Measurements from ENCODE around the gene WWC1. TPM values are rescaled to one million over a fixed set of nuclear protein-coding genes. Genes with fewer than 3 reads are reported as not detected.

The WWC1 gene
- total RNA-seq, 1 donor from 2014 or later = 20.8 TPM

DNA sequence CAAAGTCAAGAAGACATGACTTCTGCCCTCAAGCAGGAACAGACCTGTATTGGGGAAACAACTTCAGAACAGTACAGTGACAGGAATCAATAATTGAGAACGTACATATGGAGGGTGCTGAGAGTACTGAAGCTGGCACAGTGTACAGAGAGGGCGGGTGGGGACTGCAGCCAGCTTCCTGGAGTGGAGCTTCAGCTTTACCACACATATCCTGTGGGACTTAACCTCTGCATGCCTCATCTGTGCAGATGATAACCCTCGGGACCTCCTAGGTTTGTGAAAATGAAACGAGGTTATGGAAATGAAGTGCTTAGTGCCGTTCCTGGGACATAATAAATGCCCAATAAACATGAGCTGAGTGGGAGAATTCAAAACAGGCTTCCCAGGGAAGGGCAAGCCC, 172.8 kb downstream of the WWC1 start:
- Histone ChIP-seq H3K36me3 (ENCODE audit: control insufficient read depth, insufficient read depth, low read length) (peaks cover 31% of the 10 kb centered on the region), H3K27me3 (ENCODE audit: control insufficient read depth, insufficient read depth, low read length) (no peaks in the 10 kb centered on the region), H3K4me3 (ENCODE audit: low read depth, low read length) (no peak overlapping the region)
- TF ChIP-seq, protein P1, sequence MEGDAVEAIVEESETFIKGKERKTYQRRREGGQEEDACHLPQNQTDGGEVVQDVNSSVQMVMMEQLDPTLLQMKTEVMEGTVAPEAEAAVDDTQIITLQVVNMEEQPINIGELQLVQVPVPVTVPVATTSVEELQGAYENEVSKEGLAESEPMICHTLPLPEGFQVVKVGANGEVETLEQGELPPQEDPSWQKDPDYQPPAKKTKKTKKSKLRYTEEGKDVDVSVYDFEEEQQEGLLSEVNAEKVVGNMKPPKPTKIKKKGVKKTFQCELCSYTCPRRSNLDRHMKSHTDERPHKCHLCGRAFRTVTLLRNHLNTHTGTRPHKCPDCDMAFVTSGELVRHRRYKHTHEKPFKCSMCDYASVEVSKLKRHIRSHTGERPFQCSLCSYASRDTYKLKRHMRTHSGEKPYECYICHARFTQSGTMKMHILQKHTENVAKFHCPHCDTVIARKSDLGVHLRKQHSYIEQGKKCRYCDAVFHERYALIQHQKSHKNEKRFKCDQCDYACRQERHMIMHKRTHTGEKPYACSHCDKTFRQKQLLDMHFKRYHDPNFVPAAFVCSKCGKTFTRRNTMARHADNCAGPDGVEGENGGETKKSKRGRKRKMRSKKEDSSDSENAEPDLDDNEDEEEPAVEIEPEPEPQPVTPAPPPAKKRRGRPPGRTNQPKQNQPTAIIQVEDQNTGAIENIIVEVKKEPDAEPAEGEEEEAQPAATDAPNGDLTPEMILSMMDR (IDR thresholded peaks at IDR 0.05; ENCODE audit: insufficient read depth, low read length, severe bottlenecking) = no peak
- DNase-seq (ENCODE audit: low read depth) = no peak
- FAIRE-seq = no peak

DNA sequence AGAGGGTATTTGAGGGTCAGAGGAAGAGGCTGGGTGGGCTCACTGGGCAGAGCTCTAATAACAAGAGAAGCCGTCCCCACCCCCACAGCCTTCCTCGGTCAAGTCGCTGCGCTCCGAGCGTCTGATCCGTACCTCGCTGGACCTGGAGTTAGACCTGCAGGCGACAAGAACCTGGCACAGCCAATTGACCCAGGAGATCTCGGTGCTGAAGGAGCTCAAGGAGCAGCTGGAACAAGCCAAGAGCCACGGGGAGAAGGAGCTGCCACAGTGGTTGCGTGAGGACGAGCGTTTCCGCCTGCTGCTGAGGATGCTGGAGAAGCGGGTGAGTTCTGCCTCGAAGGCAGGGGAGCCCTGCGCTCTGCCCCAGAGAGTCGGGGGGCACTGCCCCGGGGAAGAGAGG, 173.2 kb downstream of the WWC1 start:
- no peak overlapping the region for H3K4me3 ChIP-seq (ENCODE audit: low read depth, low read length)
- H3K27me3 ChIP-seq (ENCODE audit: control insufficient read depth, insufficient read depth, low read length) = no peaks in the 10 kb centered on the region
- peaks cover 29% of the 10 kb centered on the region for H3K36me3 ChIP-seq (ENCODE audit: control insufficient read depth, insufficient read depth, low read length)
- FAIRE-seq (no peak), DNase-seq (ENCODE audit: low read depth) (no peak)
- TF ChIP-seq, protein P1 (IDR thresholded peaks at IDR 0.05; ENCODE audit: insufficient read depth, low read length, severe bottlenecking) = no peak

DNA sequence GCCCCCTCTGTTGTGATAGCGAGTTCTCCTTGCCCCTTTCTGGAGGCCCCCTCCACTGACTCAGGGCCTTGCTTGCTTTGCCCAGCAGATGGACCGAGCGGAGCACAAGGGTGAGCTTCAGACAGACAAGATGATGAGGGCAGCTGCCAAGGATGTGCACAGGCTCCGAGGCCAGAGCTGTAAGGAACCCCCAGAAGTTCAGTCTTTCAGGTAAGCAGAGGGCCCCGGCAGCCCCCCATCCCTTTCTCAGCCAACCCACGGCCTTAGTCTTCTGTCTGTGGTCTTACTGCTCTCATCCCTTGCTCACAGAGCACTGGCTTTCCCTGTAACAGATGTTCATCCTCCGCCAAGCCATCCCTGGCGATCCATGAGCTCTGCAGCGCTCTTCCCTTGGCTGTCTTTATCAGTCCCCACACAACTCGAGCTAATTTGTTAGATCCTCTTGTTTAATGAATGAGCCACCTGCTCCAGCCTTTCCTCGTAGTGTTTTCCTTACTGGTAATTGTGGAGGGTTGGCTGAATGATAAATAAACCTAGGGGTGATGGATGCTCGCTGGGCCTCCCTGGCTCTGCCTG, 176.4 kb downstream of the WWC1 start:
- Histone ChIP-seq H3K4me3 (ENCODE audit: low read depth, low read length) (no peak overlapping the region), H3K36me3 (ENCODE audit: control insufficient read depth, insufficient read depth, low read length) (peaks cover 21% of the 10 kb centered on the region), H3K27me3 (ENCODE audit: control insufficient read depth, insufficient read depth, low read length) (no peaks in the 10 kb centered on the region)
- DNase-seq (ENCODE audit: low read depth) (no peak), FAIRE-seq (peak; percentile 36)
- TF ChIP-seq, protein P1 (IDR thresholded peaks at IDR 0.05; ENCODE audit: insufficient read depth, low read length, severe bottlenecking) = no peak

DNA sequence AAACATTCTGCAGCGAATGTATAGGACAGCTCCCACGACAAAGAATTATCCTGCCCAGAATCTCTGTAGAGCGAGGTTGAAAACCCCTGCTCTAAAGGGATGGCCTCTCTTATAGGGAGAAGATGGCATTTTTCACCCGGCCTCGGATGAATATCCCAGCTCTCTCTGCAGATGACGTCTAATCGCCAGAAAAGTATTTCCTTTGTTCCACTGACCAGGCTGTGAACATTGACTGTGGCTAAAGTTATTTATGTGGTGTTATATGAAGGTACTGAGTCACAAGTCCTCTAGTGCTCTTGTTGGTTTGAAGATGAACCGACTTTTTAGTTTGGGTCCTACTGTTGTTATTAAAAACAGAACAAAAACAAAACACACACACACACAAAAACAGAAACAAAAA, 177.4 kb downstream of the WWC1 start:
- Histone ChIP-seq H3K4me3 (ENCODE audit: low read depth, low read length) (no peak overlapping the region), H3K36me3 (ENCODE audit: control insufficient read depth, insufficient read depth, low read length) (peaks cover 21% of the 10 kb centered on the region), H3K27me3 (ENCODE audit: control insufficient read depth, insufficient read depth, low read length) (no peaks in the 10 kb centered on the region)
- TF ChIP-seq, protein P1 (IDR thresholded peaks at IDR 0.05; ENCODE audit: insufficient read depth, low read length, severe bottlenecking) = no peak
- no peak for DNase-seq (ENCODE audit: low read depth)
- no peak for FAIRE-seq

DNA sequence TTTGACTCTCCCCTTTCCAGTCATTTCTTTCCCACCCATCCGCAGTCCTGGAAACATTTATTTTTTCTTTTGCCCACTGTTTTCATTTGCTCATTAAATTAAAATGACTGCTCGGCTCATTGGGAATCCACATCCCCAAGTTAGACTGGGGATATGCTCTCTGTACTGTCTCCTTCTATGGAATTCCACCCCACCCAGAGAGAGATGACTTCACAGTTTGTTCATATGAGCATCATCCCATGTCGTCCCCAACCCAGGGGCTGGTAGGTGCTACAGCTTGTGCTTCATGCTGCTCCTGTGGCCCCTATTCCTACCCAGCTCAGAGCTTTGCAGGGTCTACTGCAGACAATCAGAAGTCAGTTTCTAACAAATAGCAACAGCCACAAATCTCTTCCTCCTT, 178.4 kb downstream of the WWC1 start:
- no peak overlapping the region for H3K4me3 ChIP-seq (ENCODE audit: low read depth, low read length)
- TF ChIP-seq, protein P1 (IDR thresholded peaks at IDR 0.05; ENCODE audit: insufficient read depth, low read length, severe bottlenecking) = no peak
- no peaks in the 10 kb centered on the region for H3K27me3 ChIP-seq (ENCODE audit: control insufficient read depth, insufficient read depth, low read length)
- DNase-seq (ENCODE audit: low read depth) (no peak), FAIRE-seq (no peak)
- H3K36me3 ChIP-seq (ENCODE audit: control insufficient read depth, insufficient read depth, low read length) = peaks cover 16% of the 10 kb centered on the region

DNA sequence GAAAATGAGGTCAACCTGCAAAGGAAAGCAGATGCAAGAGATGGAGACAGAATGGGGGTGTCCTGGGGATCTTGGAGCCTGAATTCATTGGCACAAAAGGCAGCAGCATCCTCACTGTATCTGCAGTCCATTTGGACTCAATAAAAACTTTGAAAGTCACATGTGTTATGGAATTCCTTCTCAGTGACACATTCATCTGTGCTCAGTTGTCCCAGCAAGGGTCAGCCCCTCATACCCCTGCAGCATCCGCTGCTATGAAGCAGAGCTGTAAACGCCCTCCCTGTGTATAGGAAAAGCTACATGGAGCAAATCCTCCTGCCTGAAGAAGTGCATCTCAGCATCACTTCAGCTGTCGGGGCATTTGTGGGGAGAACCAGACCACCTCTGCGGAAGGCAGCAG, 180.3 kb downstream of the WWC1 start:
- TF ChIP-seq, protein P1 (IDR thresholded peaks at IDR 0.05; ENCODE audit: insufficient read depth, low read length, severe bottlenecking) = no peak
- H3K4me3 ChIP-seq (ENCODE audit: low read depth, low read length) = no peak overlapping the region
- peaks cover 11% of the 10 kb centered on the region for H3K36me3 ChIP-seq (ENCODE audit: control insufficient read depth, insufficient read depth, low read length)
- FAIRE-seq = peak; percentile 72
- DNase-seq (ENCODE audit: low read depth) = no peak
- no peaks in the 10 kb centered on the region for H3K27me3 ChIP-seq (ENCODE audit: control insufficient read depth, insufficient read depth, low read length)

All from bronchial epithelial cell (primary cell).